Ishikawa (cell line): Measurements from ENCODE around the gene IMPG2.

Experiments
- CEBPB ChIP-seq: IDR thresholded peaks from 2 replicates; pipeline ENCODE4 v1.6.1; 2012
- CREB1 ChIP-seq: IDR thresholded peaks from 2 replicates; pipeline ENCODE4 v1.6.1; 2012; ENCODE audit warnings: low read depth
- EGR1 ChIP-seq: IDR thresholded peaks from 2 replicates; pipeline ENCODE4 v1.6.1; 2012
- EP300 ChIP-seq: IDR thresholded peaks from 2 replicates; pipeline ENCODE4 v1.6.1; 2012; ENCODE audit warnings: borderline replicate concordance
- FOXM1 ChIP-seq: IDR thresholded peaks from 2 replicates; pipeline ENCODE4 v1.6.1; 2012; ENCODE audit warnings: low read depth, borderline replicate concordance
- MAX ChIP-seq: IDR thresholded peaks from 2 replicates; pipeline ENCODE4 v1.6.1; 2012
- NFIC ChIP-seq: IDR thresholded peaks from 2 replicates; pipeline ENCODE4 v1.6.1; 2012
- RAD21 ChIP-seq: IDR thresholded peaks from 2 replicates; pipeline ENCODE4 v1.6.1; 2012; ENCODE audit warnings: low read depth
- REST ChIP-seq: IDR thresholded peaks from 2 replicates; pipeline ENCODE4 v1.6.1; 2012; ENCODE audit warnings: low read depth, mild to moderate bottlenecking
- TAF1 ChIP-seq: IDR thresholded peaks from 2 replicates; pipeline ENCODE4 v1.6.1; 2012; ENCODE audit warnings: low read depth, mild to moderate bottlenecking
- TCF12 ChIP-seq: IDR thresholded peaks from 2 replicates; pipeline ENCODE4 v1.6.1; 2012; ENCODE audit warnings: low read depth
- TEAD4 ChIP-seq: IDR thresholded peaks from 2 replicates; pipeline ENCODE4 v1.6.1; 2012
- USF1 ChIP-seq: IDR thresholded peaks from 2 replicates; pipeline ENCODE4 v1.6.1; 2012
- YY1 ChIP-seq: IDR thresholded peaks from 2 replicates; pipeline ENCODE4 v1.6.1; 2012; ENCODE audit warnings: low read depth
- ZBTB7A ChIP-seq: IDR thresholded peaks from 2 replicates; pipeline ENCODE4 v1.6.1; 2012; ENCODE audit warnings: low read depth

The IMPG2 gene

DNA sequence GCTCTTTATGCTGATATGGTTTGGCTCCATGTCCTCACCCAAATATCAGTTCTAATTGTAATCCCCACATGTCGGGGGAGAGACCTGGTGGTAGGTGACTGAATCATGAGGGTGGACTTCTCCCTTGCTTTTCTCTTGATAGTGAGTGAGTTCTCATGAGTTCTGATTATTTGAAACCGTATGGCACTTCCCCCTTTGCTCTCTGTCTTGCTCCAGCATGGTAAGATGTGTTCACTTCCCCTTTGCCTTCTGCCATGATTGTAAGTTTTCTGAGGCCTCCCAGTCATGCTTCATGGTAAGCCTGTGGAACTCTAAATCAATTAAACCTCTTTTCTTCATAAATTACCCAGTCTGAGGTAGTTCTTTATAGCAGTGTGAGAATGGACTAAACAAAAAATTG is 107.6 kb downstream of the IMPG2 start:
- no peak for TF ChIP-seq FOXM1
- TF ChIP-seq EP300, result no peak
- no peak for TF ChIP-seq TAF1
- TF ChIP-seq MAX, result no peak
- no peak for TF ChIP-seq CEBPB
- TF ChIP-seq ZBTB7A, result no peak
- TF ChIP-seq YY1, result no peak
- no peak for TF ChIP-seq REST
- no peak for TF ChIP-seq USF1
- no peak for TF ChIP-seq TCF12
- TF ChIP-seq RAD21, result no peak
- TF ChIP-seq TEAD4, result no peak
- TF ChIP-seq EGR1, result no peak
- TF ChIP-seq NFIC, result no peak
- no peak for TF ChIP-seq CREB1

DNA sequence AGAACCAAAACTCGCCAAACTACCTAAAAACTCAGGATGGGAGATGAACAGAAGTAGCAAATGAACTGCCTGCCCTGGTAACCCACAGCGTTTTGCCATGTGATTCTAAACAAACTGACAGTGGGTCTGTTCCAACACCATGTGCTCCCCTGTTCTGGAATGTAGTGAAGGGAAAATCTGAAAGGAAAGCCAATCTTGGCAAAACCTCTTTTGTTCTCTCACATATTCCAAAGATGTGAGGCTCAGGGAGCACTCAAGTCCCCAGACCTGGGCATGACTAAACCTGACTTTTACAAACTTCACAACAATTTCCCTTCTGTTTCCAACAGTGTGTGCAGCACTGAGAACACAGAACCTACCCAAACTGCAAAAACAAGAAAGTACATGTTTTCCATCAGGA is 116.1 kb downstream of the IMPG2 start:
- no peak for TF ChIP-seq TEAD4
- no peak for TF ChIP-seq REST
- no peak for TF ChIP-seq ZBTB7A
- TF ChIP-seq NFIC, result no peak
- no peak for TF ChIP-seq CREB1
- TF ChIP-seq MAX, result no peak
- no peak for TF ChIP-seq TAF1
- no peak for TF ChIP-seq YY1
- no peak for TF ChIP-seq EP300
- no peak for TF ChIP-seq FOXM1
- no peak for TF ChIP-seq RAD21
- TF ChIP-seq TCF12, result no peak
- TF ChIP-seq EGR1, result no peak
- TF ChIP-seq USF1, result no peak

DNA sequence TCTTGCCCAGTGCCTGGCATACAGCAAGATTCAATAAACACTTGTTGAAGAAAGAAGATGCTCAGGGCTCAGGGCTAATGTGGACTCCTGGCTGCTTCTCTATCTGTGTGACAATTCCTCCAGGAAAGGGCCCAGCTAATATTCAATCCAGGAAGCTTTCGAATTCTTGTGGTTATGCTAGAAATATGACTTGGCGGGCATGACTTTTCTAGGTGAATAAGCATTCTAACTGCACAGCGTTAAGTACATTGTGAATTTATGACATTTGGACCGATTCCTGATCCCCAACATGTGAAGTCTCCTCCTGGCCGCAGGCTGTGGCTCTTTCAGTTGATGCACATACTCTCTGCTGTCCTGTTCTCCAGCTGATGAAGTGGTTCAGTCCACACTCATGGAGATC is 117.0 kb downstream of the IMPG2 start:
- no peak for TF ChIP-seq RAD21
- no peak for TF ChIP-seq ZBTB7A
- no peak for TF ChIP-seq CEBPB
- TF ChIP-seq TAF1, result no peak
- no peak for TF ChIP-seq EGR1
- TF ChIP-seq YY1, result no peak
- no peak for TF ChIP-seq NFIC
- no peak for TF ChIP-seq FOXM1
- no peak for TF ChIP-seq TCF12
- TF ChIP-seq CREB1, result no peak
- TF ChIP-seq USF1, result no peak
- no peak for TF ChIP-seq TEAD4
- no peak for TF ChIP-seq EP300
- no peak for TF ChIP-seq MAX

DNA sequence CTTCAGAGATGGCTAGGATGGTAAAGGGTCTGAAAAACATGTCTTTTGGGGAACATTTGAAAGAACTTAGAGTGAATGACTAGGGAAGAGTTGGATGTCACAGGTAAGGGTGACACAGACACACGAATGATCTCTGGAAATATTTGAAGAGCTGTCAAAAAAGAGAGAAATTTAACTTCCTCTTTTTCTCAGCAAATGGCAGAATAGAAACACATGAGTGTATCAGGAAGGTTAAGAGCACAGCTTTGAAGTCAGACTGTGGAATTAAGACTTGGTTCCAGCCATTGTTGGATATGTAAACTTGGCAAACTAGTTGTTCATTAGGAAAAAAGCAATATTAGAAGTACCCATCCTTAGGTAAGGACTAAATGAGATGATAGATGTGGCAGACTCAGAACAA is 117.7 kb downstream of the IMPG2 start:
- TF ChIP-seq CREB1, result no peak

DNA sequence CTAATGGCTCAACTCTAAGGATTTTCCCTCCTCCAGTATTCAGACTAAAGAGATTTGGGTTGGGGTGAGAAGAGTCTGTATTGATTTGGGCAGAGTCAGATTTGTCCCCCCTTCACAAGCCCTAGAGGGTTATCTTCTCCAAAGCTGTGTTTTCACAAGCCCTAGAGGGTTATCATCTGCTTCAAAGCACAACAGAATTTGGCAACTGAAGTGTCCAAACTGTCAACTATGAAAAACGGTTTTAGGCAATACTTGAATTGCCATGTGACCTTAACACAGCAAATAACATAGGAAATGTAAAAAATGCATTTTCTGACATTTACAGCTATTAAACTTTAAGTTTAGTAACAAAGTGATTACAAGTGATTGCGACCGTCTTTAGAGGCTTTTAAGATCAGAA is 119.9 kb downstream of the IMPG2 start:
- no peak for TF ChIP-seq YY1
- no peak for TF ChIP-seq TEAD4
